BLaER1 treated with 17β-estradiol and CSF1 and Interleukin-3, amounts not matched to agents 10 nM and 100 nM (cell line): ENCODE data around the gene ABCA7.

Source experiments
- H3K27ac ChIP-seq, 11 experiments: shearing (Covaris generic); formaldehyde crosslinking; 2 replicates each; pipeline ENCODE4 v1.8.1; 2022
- H3K27me3 ChIP-seq, 11 experiments: shearing (Covaris generic); formaldehyde crosslinking; 2 replicates each; pipeline ENCODE4 v1.8.1; 2022
- H3K36me3 ChIP-seq, 11 experiments: shearing (Covaris generic); formaldehyde crosslinking; 2 replicates each; pipeline ENCODE4 v1.8.1; 2022
- H3K4me1 ChIP-seq, 10 experiments: shearing (Covaris generic); formaldehyde crosslinking; 2 replicates each; pipeline ENCODE4 v1.8.1; 2022
- H3K4me2 ChIP-seq, 11 experiments: shearing (Covaris generic); formaldehyde crosslinking; 2 replicates each; pipeline ENCODE4 v1.8.1; 2022
- H3K4me3 ChIP-seq, 10 experiments: shearing (Covaris generic); formaldehyde crosslinking; 2 replicates each; pipeline ENCODE4 v1.8.1; 2022
- H3K9ac ChIP-seq, 11 experiments: shearing (Covaris generic); formaldehyde crosslinking; 2 replicates each; pipeline ENCODE4 v1.8.1; 2022
- H3K9me3 ChIP-seq, 11 experiments: shearing (Covaris generic); formaldehyde crosslinking; replicated peaks in 1 of 11; 2 replicates each; pipeline ENCODE4 v1.8.1; 2022
- H4K20me1 ChIP-seq, 11 experiments: shearing (Covaris generic); formaldehyde crosslinking; 2 replicates each; pipeline ENCODE4 v1.8.1; 2022
- Cebpa-rat ChIP-seq, 11 experiments: shearing (Covaris generic); IDR thresholded peaks; 2 replicates each; pipeline ENCODE4 v1.8.1; 2022

ABCA7 gene

GRCh38 chr19:1084024-1084868, 44.3 kb downstream of the ABCA7 start:
- no peak for TF ChIP-seq Cebpa-rat (IDR thresholded peaks at IDR 0.05)
- Histone ChIP-seq H3K27me3 (no peaks in the 10 kb centered on the region), H3K36me3 (peaks cover 82 to 94% (median 90%) of the 10 kb centered on the region in 11 experiments)

DNA sequence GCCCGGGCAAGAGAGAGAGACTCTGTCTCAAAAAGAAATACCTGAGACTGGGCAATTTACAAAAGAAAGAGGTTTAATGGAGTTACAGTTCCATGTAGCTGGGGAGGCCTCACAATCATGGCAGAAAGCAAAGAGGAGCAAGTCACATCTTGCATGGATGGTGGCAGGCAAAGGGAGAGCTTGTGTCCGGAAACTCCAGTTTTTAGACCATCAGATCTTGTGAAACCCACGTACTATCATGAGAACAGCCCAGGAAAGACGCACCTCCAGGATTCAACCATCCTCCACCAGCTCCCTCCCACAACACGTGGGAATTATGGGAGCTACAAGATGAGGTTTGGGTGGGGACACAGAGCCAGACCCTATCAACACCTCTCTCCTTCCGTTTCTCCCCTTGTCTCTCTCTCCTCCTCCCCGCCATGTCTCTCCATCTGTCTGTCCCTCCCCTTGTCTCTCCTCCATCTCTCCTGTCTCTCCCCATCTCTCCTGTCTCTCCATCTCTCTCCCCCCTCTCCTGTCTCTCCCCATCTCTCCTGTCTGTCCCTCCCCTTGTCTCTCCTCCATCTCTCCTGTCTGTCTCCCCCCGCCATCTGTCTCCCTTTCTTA, 45.2 kb downstream of the ABCA7 start:
- Histone ChIP-seq H3K4me3 (no peak overlapping the region), H3K9me3 (no peaks in the 10 kb centered on the region), H3K4me1 (peaks cover 41 to 98% (median 73%) of the 10 kb centered on the region in 10 experiments), H4K20me1 (peaks cover 60 to 95% (median 88%) of the 10 kb centered on the region in 11 experiments), H3K36me3 (peaks cover 77 to 91% (median 86%) of the 10 kb centered on the region in 11 experiments), H3K4me2 (peak overlapping the region in 5 of 11 experiments; percentile 12 to 93 (median 90); a peak in 6 of 22 replicates), H3K27me3 (no peaks in the 10 kb centered on the region), H3K9ac (peak overlapping the region in 2 of 11 experiments; percentile 6 to 28; a peak in 2 of 22 replicates), H3K27ac (peak overlapping the region in 2 of 11 experiments; percentile 32 to 85; a peak in 2 of 22 replicates)
- TF ChIP-seq Cebpa-rat (IDR thresholded peaks at IDR 0.05): no peak

More at GRCh38 chr19:1084024-1084868, 44.3 kb downstream of the ABCA7 start:
- Histone ChIP-seq H3K4me2 (0 out of 22 replicates have a peak overlapping the region, but pooled peaks of 2 of the 11 experiments have one; percentile 12 to 38), H3K9ac (no peak overlapping the region), H3K9me3 (no peaks in the 10 kb centered on the region), H3K27ac (no peak overlapping the region), H3K4me3 (no peak overlapping the region), H4K20me1 (peaks cover 69 to 100% (median 94%) of the 10 kb centered on the region in 11 experiments), H3K4me1 (peaks cover 36 to 96% (median 67%) of the 10 kb centered on the region in 10 experiments)

- Histone ChIP-seq H3K27ac (peak overlapping the region in 6 of 11 experiments; percentile 13 to 86 (median 86); a peak in 7 of 22 replicates), H3K27me3 (no peaks in the 10 kb centered on the region), H3K36me3 (peaks cover 74 to 91% (median 83%) of the 10 kb centered on the region in 11 experiments)
Measured at GRCh38 chr19:1085676-1086442, 46.0 kb downstream of the ABCA7 start.

GRCh38 chr19:1086613-1087012, 46.7 kb downstream of the ABCA7 start:
- Histone ChIP-seq H3K9ac (peak overlapping the region in 10 of 11 experiments; percentile 26 to 78 (median 70); a peak in 12 of 22 replicates), H3K4me3 (no peak overlapping the region), H3K4me1 (peaks cover 45 to 97% (median 74%) of the 10 kb centered on the region in 10 experiments), H3K27me3 (no peaks in the 10 kb centered on the region), H4K20me1 (peaks cover 45 to 94% (median 83%) of the 10 kb centered on the region in 11 experiments), H3K36me3 (peaks cover 74 to 91% (median 83%) of the 10 kb centered on the region in 11 experiments), H3K9me3 (no peaks in the 10 kb centered on the region), H3K27ac (peak overlapping the region in 10 of 11 experiments; percentile 16 to 86 (median 83); a peak in 14 of 22 replicates), H3K4me2 (peak overlapping the region; percentile 78 to 93 (median 90))
- TF ChIP-seq Cebpa-rat (IDR thresholded peaks at IDR 0.05): no peak

More at GRCh38 chr19:1085676-1086442, 46.0 kb downstream of the ABCA7 start:
- peak overlapping the region in 7 of 11 experiments; percentile 6 to 78 (median 65); a peak in 5 of 22 replicates for H3K9ac ChIP-seq
- peaks cover 53 to 94% (median 84%) of the 10 kb centered on the region in 11 experiments for H4K20me1 ChIP-seq
- H3K4me1 ChIP-seq: peaks cover 45 to 98% (median 74%) of the 10 kb centered on the region in 10 experiments
- no peaks in the 10 kb centered on the region for H3K9me3 ChIP-seq
- H3K4me2 ChIP-seq: peak overlapping the region in 7 of 11 experiments; percentile 86 to 93 (median 91); a peak in 14 of 22 replicates
- no peak overlapping the region for H3K4me3 ChIP-seq
- TF ChIP-seq Cebpa-rat (IDR thresholded peaks at IDR 0.05): no peak

- Histone ChIP-seq H3K27me3 (no peaks in the 10 kb centered on the region), H3K9ac (peak overlapping the region; percentile 65 to 79 (median 73)), H3K36me3 (peaks cover 78 to 91% (median 87%) of the 10 kb centered on the region in 11 experiments), H3K4me1 (peaks cover 42 to 97% (median 75%) of the 10 kb centered on the region in 10 experiments), H3K27ac (peak overlapping the region; percentile 72 to 86 (median 83)), H4K20me1 (peaks cover 37 to 94% (median 87%) of the 10 kb centered on the region in 11 experiments), H3K4me3 (peak overlapping the region in 9 of 10 experiments; percentile 2 to 44 (median 23); a peak in 8 of 20 replicates), H3K9me3 (no peaks in the 10 kb centered on the region), H3K4me2 (peak overlapping the region; percentile 78 to 93 (median 90))
- no peak for TF ChIP-seq Cebpa-rat (IDR thresholded peaks at IDR 0.05)
Measured at GRCh38 chr19:1087813-1088415, 48.0 kb downstream of the ABCA7 start.

GRCh38 chr19:1088416-1089010, 48.6 kb downstream of the ABCA7 start:
- H3K36me3 ChIP-seq: peaks cover 78 to 91% (median 87%) of the 10 kb centered on the region in 11 experiments
- H3K9me3 ChIP-seq: no peaks in the 10 kb centered on the region
- H3K27me3 ChIP-seq: no peaks in the 10 kb centered on the region
- H3K4me1 ChIP-seq: peaks cover 44 to 97% (median 75%) of the 10 kb centered on the region in 10 experiments
- H3K9ac ChIP-seq: peak overlapping the region; percentile 65 to 79 (median 73)
- H3K27ac ChIP-seq: peak overlapping the region; percentile 72 to 86 (median 83)
- no peak for TF ChIP-seq Cebpa-rat (IDR thresholded peaks at IDR 0.05)
- peak overlapping the region in 9 of 10 experiments; percentile 2 to 44 (median 23); a peak in 10 of 20 replicates for H3K4me3 ChIP-seq
- peaks cover 31 to 94% (median 87%) of the 10 kb centered on the region in 11 experiments; a peak in 21 of 22 replicates for H4K20me1 ChIP-seq
- peak overlapping the region; percentile 78 to 93 (median 90) for H3K4me2 ChIP-seq

- Histone ChIP-seq H3K9me3 (no peaks in the 10 kb centered on the region), H4K20me1 (peaks cover 30 to 94% (median 87%) of the 10 kb centered on the region in 11 experiments; a peak in 21 of 22 replicates), H3K4me1 (peaks cover 52 to 98% (median 78%) of the 10 kb centered on the region in 10 experiments), H3K27ac (peak overlapping the region; percentile 72 to 86 (median 83); a peak in 19 of 22 replicates), H3K36me3 (peaks cover 75 to 91% (median 85%) of the 10 kb centered on the region in 11 experiments), H3K4me2 (peak overlapping the region; percentile 78 to 93 (median 90)), H3K4me3 (peak overlapping the region in 4 of 10 experiments; percentile 5 to 44 (median 38); a peak in 6 of 20 replicates), H3K9ac (peak overlapping the region; percentile 65 to 79 (median 73); a peak in 21 of 22 replicates), H3K27me3 (no peaks in the 10 kb centered on the region)
- no peak for TF ChIP-seq Cebpa-rat (IDR thresholded peaks at IDR 0.05)
Measured at GRCh38 chr19:1089126-1089771, 49.3 kb downstream of the ABCA7 start.
